ENCODE data around the gene TMEM92. TPM values are rescaled to one million over a fixed set of nuclear protein-coding genes. Genes with fewer than 3 reads are reported as not detected.

Gene TMEM92
- polyA plus RNA-seq, 1 donor (not counting 4 experiments of a cell fraction or from before 2014, with no cell fraction given), result 0.88 TPM

- no peaks in the 10 kb centered on the region for H4K20me1 ChIP-seq (ENCODE audit: control insufficient read depth, extremely low read depth, insufficient read depth, low read length)
- H2AFZ ChIP-seq (ENCODE audit: control insufficient read depth, low read length), result no peak overlapping the region
- no peaks in the 10 kb centered on the region for H3K9me1 ChIP-seq (ENCODE audit: control insufficient read depth, extremely low read depth, insufficient read depth, low read length)
- FAIRE-seq, result no peak
- DNase-seq (ENCODE audit: low read depth, low spot score), result no peak
- no peak overlapping the region for H3K4me3 ChIP-seq (ENCODE audit: control insufficient read depth in 2 of 3, extremely low read depth in 1 of 3, insufficient read depth in 2 of 3, low read depth in 1 of 3, low read length in 3 of 3)
- H3K9ac ChIP-seq (ENCODE audit: control insufficient read depth, extremely low read depth, insufficient read depth, low read length), result no peak overlapping the region
- H3K36me3 ChIP-seq (ENCODE audit: control insufficient read depth in 2 of 2, extremely low read depth in 1 of 2, insufficient read depth in 2 of 2, low read length in 2 of 2), result no peaks in the 10 kb centered on the region
- no peak overlapping the region for H3K27ac ChIP-seq (ENCODE audit: control insufficient read depth, insufficient read depth, low read length)
- TF ChIP-seq CTCF (optimal IDR thresholded peaks at IDR 0.05 in 1 of 3, IDR thresholded peaks at IDR 0.05 in 1 of 3, conservative IDR thresholded peaks at IDR 0.05 in 1 of 3; ENCODE audit: extremely low read depth in 1 of 3, insufficient read depth in 2 of 3, low read length in 3 of 3), result no peak
- TF ChIP-seq EZH2 (IDR thresholded peaks at IDR 0.05; ENCODE audit: low read length), result no peak
- no peaks in the 10 kb centered on the region for H3K27me3 ChIP-seq (ENCODE audit: control insufficient read depth, extremely low read depth, insufficient read depth, low read length)
- no peaks in the 10 kb centered on the region for H3K9me3 ChIP-seq (ENCODE audit: control insufficient read depth, low read depth, low read length)
- no peaks in the 10 kb centered on the region for H3K79me2 ChIP-seq (ENCODE audit: control insufficient read depth, insufficient read depth, low read length)
- peaks cover 10% of the 10 kb centered on the region for H3K4me1 ChIP-seq (ENCODE audit: control insufficient read depth, extremely low read depth, insufficient read depth, low read length)
- dilution Hi-C loops (cut with MboI; ENCODE audit: extremely low pct_ligation_motif_present, low sequenced_read_pairs), result no loop called here
- no peak overlapping the region for H3K4me2 ChIP-seq (ENCODE audit: control insufficient read depth, extremely low read depth, insufficient read depth, low read depth, low read length)
Measured at GRCh38 chr17:50311112-50311460, 36.8 kb downstream of the TMEM92 start.

GRCh38 chr17:50311483-50311882 is 37.2 kb downstream of the TMEM92 start:
- Histone ChIP-seq H3K9ac (ENCODE audit: control insufficient read depth, extremely low read depth, insufficient read depth, low read length) (no peak overlapping the region), H3K9me1 (ENCODE audit: control insufficient read depth, extremely low read depth, insufficient read depth, low read length) (no peaks in the 10 kb centered on the region), H3K4me2 (ENCODE audit: control insufficient read depth, extremely low read depth, insufficient read depth, low read depth, low read length) (no peak overlapping the region), H3K4me3 (ENCODE audit: control insufficient read depth in 2 of 3, extremely low read depth in 1 of 3, insufficient read depth in 2 of 3, low read depth in 1 of 3, low read length in 3 of 3) (no peak overlapping the region), H3K27ac (ENCODE audit: control insufficient read depth, insufficient read depth, low read length) (no peak overlapping the region), H3K9me3 (ENCODE audit: control insufficient read depth, low read depth, low read length) (no peaks in the 10 kb centered on the region), H2AFZ (ENCODE audit: control insufficient read depth, low read length) (no peak overlapping the region), H3K27me3 (ENCODE audit: control insufficient read depth, extremely low read depth, insufficient read depth, low read length) (no peaks in the 10 kb centered on the region), H3K36me3 (ENCODE audit: control insufficient read depth in 2 of 2, extremely low read depth in 1 of 2, insufficient read depth in 2 of 2, low read length in 2 of 2) (no peaks in the 10 kb centered on the region), H3K79me2 (ENCODE audit: control insufficient read depth, insufficient read depth, low read length) (no peaks in the 10 kb centered on the region), H4K20me1 (ENCODE audit: control insufficient read depth, extremely low read depth, insufficient read depth, low read length) (no peaks in the 10 kb centered on the region), H3K4me1 (ENCODE audit: control insufficient read depth, extremely low read depth, insufficient read depth, low read length) (peaks cover 14% of the 10 kb centered on the region)
- dilution Hi-C loops (cut with MboI; ENCODE audit: extremely low pct_ligation_motif_present, low sequenced_read_pairs), result no loop called here
- TF ChIP-seq EZH2 (IDR thresholded peaks at IDR 0.05; ENCODE audit: low read length), result no peak
- TF ChIP-seq CTCF (optimal IDR thresholded peaks at IDR 0.05 in 1 of 3, IDR thresholded peaks at IDR 0.05 in 1 of 3, conservative IDR thresholded peaks at IDR 0.05 in 1 of 3; ENCODE audit: extremely low read depth in 1 of 3, insufficient read depth in 2 of 3, low read length in 3 of 3), result no peak
- no peak for DNase-seq (ENCODE audit: low read depth, low spot score)
- no peak for FAIRE-seq

Measured in keratinocyte (primary cell).